ENCODE data around the gene MPDZ. TPM values are rescaled to one million over a fixed set of nuclear protein-coding genes. Genes with fewer than 3 reads are reported as not detected.

The MPDZ gene
- total and polyA plus RNA-seq, 2 experiments from 2014 or later = 33.0 to 43.1 TPM

DNA sequence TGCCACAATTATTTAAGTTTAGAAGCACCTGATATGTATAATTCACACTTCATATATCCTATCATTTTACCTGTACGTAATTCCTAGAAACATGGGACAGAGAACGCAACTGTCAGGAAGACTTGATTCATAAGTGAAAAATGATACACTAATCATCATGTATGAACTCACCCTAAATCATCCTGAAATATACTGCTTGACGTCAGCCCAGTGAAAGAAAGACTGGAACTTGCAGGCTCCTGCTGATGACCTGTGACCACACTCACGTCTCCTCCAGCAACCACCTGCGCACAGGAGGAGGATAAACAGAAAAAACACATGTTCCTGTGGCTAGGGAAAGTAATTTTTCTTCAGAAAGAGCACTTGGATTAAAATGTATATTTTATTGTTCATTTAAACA, 169.7 kb downstream of the MPDZ start:
- H2AFZ ChIP-seq = no peak overlapping the region
- Mint-ChIP-seq H3K4me1 (no peaks in the 10 kb centered on the region), H3K36me3 (ENCODE audit: low read depth) (peaks cover 11% of the 10 kb centered on the region; the same call in 1 of the 3 replicates), H3K9me3 (no peaks in the 10 kb centered on the region), H3K27me3 (ENCODE audit: insufficient read depth, low read depth, poor library complexity) (no peaks in the 10 kb centered on the region), H3K4me3 (no peak overlapping the region), H3K27ac (no peak overlapping the region)
- no peaks in the 10 kb centered on the region for H3K9me2 ChIP-seq (ENCODE audit: insufficient read depth)
- H3K4me2 ChIP-seq = no peak overlapping the region
- H3K4me1 ChIP-seq (ENCODE audit: insufficient read depth) = no peaks in the 10 kb centered on the region
- DNase-seq (ENCODE audit: low spot score) (no peak), ATAC-seq (no peak)
- H3K4me3 ChIP-seq = no peak overlapping the region
- H3K27me3 ChIP-seq (ENCODE audit: insufficient read depth) = no peaks in the 10 kb centered on the region
- TF ChIP-seq EZH2phosphoT487 (IDR thresholded peaks at IDR 0.05; ENCODE audit: unreplicated experiment) (no peak), POLR2AphosphoS5 (IDR thresholded peaks at IDR 0.05; ENCODE audit: low read depth) (no peak), EZH2 (IDR thresholded peaks at IDR 0.05; ENCODE audit: low read depth, unreplicated experiment) (no peak), NANOG (IDR thresholded peaks at IDR 0.05; ENCODE audit: borderline replicate concordance) (no peak), ZNF331 (CRISPR knock-in tag; IDR thresholded peaks at IDR 0.05; ENCODE audit: low read depth) (no peak), ZNF114 (CRISPR knock-in tag; IDR thresholded peaks at IDR 0.05) (no peak), JUNB (IDR thresholded peaks at IDR 0.05; ENCODE audit: unreplicated experiment) (no peak), STAT1 (IDR thresholded peaks at IDR 0.05; ENCODE audit: unreplicated experiment) (no peak), CREB1 (CRISPR knock-in tag; IDR thresholded peaks at IDR 0.05; ENCODE audit: low read depth) (no peak)
- TF ChIP-seq, protein P1, sequence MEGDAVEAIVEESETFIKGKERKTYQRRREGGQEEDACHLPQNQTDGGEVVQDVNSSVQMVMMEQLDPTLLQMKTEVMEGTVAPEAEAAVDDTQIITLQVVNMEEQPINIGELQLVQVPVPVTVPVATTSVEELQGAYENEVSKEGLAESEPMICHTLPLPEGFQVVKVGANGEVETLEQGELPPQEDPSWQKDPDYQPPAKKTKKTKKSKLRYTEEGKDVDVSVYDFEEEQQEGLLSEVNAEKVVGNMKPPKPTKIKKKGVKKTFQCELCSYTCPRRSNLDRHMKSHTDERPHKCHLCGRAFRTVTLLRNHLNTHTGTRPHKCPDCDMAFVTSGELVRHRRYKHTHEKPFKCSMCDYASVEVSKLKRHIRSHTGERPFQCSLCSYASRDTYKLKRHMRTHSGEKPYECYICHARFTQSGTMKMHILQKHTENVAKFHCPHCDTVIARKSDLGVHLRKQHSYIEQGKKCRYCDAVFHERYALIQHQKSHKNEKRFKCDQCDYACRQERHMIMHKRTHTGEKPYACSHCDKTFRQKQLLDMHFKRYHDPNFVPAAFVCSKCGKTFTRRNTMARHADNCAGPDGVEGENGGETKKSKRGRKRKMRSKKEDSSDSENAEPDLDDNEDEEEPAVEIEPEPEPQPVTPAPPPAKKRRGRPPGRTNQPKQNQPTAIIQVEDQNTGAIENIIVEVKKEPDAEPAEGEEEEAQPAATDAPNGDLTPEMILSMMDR (conservative IDR thresholded peaks at IDR 0.05; ENCODE audit: low read depth in 2 of 2) = no peak
- TF ChIP-seq, protein P2, sequence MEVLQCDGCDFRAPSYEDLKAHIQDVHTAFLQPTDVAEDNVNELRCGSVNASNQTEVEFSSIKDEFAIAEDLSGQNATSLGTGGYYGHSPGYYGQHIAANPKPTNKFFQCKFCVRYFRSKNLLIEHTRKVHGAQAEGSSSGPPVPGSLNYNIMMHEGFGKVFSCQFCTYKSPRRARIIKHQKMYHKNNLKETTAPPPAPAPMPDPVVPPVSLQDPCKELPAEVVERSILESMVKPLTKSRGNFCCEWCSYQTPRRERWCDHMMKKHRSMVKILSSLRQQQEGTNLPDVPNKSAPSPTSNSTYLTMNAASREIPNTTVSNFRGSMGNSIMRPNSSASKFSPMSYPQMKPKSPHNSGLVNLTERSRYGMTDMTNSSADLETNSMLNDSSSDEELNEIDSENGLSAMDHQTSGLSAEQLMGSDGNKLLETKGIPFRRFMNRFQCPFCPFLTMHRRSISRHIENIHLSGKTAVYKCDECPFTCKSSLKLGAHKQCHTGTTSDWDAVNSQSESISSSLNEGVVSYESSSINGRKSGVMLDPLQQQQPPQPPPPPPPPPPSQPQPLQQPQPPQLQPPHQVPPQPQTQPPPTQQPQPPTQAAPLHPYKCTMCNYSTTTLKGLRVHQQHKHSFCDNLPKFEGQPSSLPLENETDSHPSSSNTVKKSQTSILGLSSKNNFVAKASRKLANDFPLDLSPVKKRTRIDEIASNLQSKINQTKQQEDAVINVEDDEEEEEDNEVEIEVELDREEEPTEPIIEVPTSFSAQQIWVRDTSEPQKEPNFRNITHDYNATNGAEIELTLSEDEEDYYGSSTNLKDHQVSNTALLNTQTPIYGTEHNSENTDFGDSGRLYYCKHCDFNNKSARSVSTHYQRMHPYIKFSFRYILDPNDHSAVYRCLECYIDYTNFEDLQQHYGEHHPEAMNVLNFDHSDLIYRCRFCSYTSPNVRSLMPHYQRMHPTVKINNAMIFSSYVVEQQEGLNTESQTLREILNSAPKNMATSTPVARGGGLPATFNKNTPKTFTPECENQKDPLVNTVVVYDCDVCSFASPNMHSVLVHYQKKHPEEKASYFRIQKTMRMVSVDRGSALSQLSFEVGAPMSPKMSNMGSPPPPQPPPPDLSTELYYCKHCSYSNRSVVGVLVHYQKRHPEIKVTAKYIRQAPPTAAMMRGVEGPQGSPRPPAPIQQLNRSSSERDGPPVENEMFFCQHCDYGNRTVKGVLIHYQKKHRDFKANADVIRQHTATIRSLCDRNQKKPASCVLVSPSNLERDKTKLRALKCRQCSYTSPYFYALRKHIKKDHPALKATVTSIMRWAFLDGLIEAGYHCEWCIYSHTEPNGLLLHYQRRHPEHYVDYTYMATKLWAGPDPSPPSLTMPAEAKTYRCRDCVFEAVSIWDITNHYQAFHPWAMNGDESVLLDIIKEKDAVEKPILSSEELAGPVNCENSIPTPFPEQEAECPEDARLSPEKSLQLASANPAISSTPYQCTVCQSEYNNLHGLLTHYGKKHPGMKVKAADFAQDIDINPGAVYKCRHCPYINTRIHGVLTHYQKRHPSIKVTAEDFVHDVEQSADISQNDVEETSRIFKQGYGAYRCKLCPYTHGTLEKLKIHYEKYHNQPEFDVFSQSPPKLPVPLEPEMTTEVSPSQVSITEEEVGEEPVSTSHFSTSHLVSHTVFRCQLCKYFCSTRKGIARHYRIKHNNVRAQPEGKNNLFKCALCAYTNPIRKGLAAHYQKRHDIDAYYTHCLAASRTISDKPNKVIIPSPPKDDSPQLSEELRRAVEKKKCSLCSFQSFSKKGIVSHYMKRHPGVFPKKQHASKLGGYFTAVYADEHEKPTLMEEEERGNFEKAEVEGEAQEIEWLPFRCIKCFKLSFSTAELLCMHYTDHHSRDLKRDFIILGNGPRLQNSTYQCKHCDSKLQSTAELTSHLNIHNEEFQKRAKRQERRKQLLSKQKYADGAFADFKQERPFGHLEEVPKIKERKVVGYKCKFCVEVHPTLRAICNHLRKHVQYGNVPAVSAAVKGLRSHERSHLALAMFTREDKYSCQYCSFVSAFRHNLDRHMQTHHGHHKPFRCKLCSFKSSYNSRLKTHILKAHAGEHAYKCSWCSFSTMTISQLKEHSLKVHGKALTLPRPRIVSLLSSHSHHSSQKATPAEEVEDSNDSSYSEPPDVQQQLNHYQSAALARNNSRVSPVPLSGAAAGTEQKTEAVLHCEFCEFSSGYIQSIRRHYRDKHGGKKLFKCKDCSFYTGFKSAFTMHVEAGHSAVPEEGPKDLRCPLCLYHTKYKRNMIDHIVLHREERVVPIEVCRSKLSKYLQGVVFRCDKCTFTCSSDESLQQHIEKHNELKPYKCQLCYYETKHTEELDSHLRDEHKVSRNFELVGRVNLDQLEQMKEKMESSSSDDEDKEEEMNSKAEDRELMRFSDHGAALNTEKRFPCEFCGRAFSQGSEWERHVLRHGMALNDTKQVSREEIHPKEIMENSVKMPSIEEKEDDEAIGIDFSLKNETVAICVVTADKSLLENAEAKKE (CRISPR knock-in tag; IDR thresholded peaks at IDR 0.05) = no peak
- TF ChIP-seq, protein P3, sequence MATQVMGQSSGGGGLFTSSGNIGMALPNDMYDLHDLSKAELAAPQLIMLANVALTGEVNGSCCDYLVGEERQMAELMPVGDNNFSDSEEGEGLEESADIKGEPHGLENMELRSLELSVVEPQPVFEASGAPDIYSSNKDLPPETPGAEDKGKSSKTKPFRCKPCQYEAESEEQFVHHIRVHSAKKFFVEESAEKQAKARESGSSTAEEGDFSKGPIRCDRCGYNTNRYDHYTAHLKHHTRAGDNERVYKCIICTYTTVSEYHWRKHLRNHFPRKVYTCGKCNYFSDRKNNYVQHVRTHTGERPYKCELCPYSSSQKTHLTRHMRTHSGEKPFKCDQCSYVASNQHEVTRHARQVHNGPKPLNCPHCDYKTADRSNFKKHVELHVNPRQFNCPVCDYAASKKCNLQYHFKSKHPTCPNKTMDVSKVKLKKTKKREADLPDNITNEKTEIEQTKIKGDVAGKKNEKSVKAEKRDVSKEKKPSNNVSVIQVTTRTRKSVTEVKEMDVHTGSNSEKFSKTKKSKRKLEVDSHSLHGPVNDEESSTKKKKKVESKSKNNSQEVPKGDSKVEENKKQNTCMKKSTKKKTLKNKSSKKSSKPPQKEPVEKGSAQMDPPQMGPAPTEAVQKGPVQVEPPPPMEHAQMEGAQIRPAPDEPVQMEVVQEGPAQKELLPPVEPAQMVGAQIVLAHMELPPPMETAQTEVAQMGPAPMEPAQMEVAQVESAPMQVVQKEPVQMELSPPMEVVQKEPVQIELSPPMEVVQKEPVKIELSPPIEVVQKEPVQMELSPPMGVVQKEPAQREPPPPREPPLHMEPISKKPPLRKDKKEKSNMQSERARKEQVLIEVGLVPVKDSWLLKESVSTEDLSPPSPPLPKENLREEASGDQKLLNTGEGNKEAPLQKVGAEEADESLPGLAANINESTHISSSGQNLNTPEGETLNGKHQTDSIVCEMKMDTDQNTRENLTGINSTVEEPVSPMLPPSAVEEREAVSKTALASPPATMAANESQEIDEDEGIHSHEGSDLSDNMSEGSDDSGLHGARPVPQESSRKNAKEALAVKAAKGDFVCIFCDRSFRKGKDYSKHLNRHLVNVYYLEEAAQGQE (IDR thresholded peaks at IDR 0.05; ENCODE audit: unreplicated experiment) = no peak
- TF ChIP-seq, protein P4, sequence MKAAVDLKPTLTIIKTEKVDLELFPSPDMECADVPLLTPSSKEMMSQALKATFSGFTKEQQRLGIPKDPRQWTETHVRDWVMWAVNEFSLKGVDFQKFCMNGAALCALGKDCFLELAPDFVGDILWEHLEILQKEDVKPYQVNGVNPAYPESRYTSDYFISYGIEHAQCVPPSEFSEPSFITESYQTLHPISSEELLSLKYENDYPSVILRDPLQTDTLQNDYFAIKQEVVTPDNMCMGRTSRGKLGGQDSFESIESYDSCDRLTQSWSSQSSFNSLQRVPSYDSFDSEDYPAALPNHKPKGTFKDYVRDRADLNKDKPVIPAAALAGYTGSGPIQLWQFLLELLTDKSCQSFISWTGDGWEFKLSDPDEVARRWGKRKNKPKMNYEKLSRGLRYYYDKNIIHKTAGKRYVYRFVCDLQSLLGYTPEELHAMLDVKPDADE (IDR thresholded peaks at IDR 0.05) = no peak
- H4K20me1 ChIP-seq (replicated peaks; ENCODE audit: insufficient read depth) = no peaks in the 10 kb centered on the region
- H3F3A ChIP-seq (replicated peaks; ENCODE audit: low read depth) = no peaks in the 10 kb centered on the region
- no peak overlapping the region for H3K27ac ChIP-seq (ENCODE audit: low read depth)
- H3K36me3 ChIP-seq (ENCODE audit: insufficient read depth) = peaks cover 14% of the 10 kb centered on the region; the same call in 1 of the 2 replicates
- no peaks in the 10 kb centered on the region for H3K79me2 ChIP-seq (replicated peaks; ENCODE audit: insufficient read depth)

Measured in GM23338 (cell line).